Ishikawa (cell line): ENCODE measurements around the gene DCAF7.
A peak's percentile ranks its signal among the peaks of the same experiment; 100 is the strongest.

Source experiments
- CEBPB ChIP-seq: IDR thresholded peaks from 2 replicates; pipeline ENCODE4 v1.6.1; 2012
- CREB1 ChIP-seq: IDR thresholded peaks from 2 replicates; pipeline ENCODE4 v1.6.1; 2012; ENCODE audit warnings: low read depth
- EGR1 ChIP-seq: IDR thresholded peaks from 2 replicates; pipeline ENCODE4 v1.6.1; 2012
- EP300 ChIP-seq: IDR thresholded peaks from 2 replicates; pipeline ENCODE4 v1.6.1; 2012; ENCODE audit warnings: borderline replicate concordance
- FOXM1 ChIP-seq: IDR thresholded peaks from 2 replicates; pipeline ENCODE4 v1.6.1; 2012; ENCODE audit warnings: low read depth, borderline replicate concordance
- MAX ChIP-seq: IDR thresholded peaks from 2 replicates; pipeline ENCODE4 v1.6.1; 2012
- NFIC ChIP-seq: IDR thresholded peaks from 2 replicates; pipeline ENCODE4 v1.6.1; 2012
- RAD21 ChIP-seq: IDR thresholded peaks from 2 replicates; pipeline ENCODE4 v1.6.1; 2012; ENCODE audit warnings: low read depth
- TAF1 ChIP-seq: IDR thresholded peaks from 2 replicates; pipeline ENCODE4 v1.6.1; 2012; ENCODE audit warnings: low read depth, mild to moderate bottlenecking
- TCF12 ChIP-seq: IDR thresholded peaks from 2 replicates; pipeline ENCODE4 v1.6.1; 2012; ENCODE audit warnings: low read depth
- TEAD4 ChIP-seq: IDR thresholded peaks from 2 replicates; pipeline ENCODE4 v1.6.1; 2012
- USF1 ChIP-seq: IDR thresholded peaks from 2 replicates; pipeline ENCODE4 v1.6.1; 2012
- YY1 ChIP-seq: IDR thresholded peaks from 2 replicates; pipeline ENCODE4 v1.6.1; 2012; ENCODE audit warnings: low read depth
- ZBTB7A ChIP-seq: IDR thresholded peaks from 2 replicates; pipeline ENCODE4 v1.6.1; 2012; ENCODE audit warnings: low read depth
- TF ChIP-seq, protein P1 (sequence below): IDR thresholded peaks from 2 replicates; pipeline ENCODE4 v1.6.1; 2012; ENCODE audit warnings: low read depth, mild to moderate bottlenecking

DCAF7 gene

GRCh38 chr17:63622574-63623390 lies 72.5 kb downstream of the DCAF7 start:
- TF ChIP-seq YY1 (peak; percentile 51; the same call in 1 of the 2 replicates), CEBPB (no peak), MAX (0 out of 2 replicates have a peak, but pooled peaks have one; percentile 20), ZBTB7A (peak; percentile 75)

GRCh38 chr17:63623786-63624530 lies 73.7 kb downstream of the DCAF7 start:
- TF ChIP-seq TAF1, result no peak
- no peak for TF ChIP-seq NFIC
- no peak for TF ChIP-seq CEBPB
- no peak for TF ChIP-seq CREB1
- no peak for TF ChIP-seq YY1
- TF ChIP-seq USF1, result no peak

GRCh38 chr17:63624531-63624880 lies 74.2 kb downstream of the DCAF7 start:
- TF ChIP-seq USF1, result no peak
- TF ChIP-seq YY1, result no peak
- TF ChIP-seq TAF1, result no peak
- TF ChIP-seq RAD21, result no peak

GRCh38 chr17:63626551-63627180 lies 76.4 kb downstream of the DCAF7 start:
- no peak for TF ChIP-seq USF1
- TF ChIP-seq FOXM1, result no peak
- no peak for TF ChIP-seq CEBPB
- no peak for TF ChIP-seq CREB1
- no peak for TF ChIP-seq TAF1
- TF ChIP-seq RAD21, result no peak
- TF ChIP-seq MAX, result no peak
- no peak for TF ChIP-seq TCF12
- no peak for TF ChIP-seq EGR1
- no peak for TF ChIP-seq NFIC
- TF ChIP-seq, protein P1, sequence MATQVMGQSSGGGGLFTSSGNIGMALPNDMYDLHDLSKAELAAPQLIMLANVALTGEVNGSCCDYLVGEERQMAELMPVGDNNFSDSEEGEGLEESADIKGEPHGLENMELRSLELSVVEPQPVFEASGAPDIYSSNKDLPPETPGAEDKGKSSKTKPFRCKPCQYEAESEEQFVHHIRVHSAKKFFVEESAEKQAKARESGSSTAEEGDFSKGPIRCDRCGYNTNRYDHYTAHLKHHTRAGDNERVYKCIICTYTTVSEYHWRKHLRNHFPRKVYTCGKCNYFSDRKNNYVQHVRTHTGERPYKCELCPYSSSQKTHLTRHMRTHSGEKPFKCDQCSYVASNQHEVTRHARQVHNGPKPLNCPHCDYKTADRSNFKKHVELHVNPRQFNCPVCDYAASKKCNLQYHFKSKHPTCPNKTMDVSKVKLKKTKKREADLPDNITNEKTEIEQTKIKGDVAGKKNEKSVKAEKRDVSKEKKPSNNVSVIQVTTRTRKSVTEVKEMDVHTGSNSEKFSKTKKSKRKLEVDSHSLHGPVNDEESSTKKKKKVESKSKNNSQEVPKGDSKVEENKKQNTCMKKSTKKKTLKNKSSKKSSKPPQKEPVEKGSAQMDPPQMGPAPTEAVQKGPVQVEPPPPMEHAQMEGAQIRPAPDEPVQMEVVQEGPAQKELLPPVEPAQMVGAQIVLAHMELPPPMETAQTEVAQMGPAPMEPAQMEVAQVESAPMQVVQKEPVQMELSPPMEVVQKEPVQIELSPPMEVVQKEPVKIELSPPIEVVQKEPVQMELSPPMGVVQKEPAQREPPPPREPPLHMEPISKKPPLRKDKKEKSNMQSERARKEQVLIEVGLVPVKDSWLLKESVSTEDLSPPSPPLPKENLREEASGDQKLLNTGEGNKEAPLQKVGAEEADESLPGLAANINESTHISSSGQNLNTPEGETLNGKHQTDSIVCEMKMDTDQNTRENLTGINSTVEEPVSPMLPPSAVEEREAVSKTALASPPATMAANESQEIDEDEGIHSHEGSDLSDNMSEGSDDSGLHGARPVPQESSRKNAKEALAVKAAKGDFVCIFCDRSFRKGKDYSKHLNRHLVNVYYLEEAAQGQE, result no peak
- no peak for TF ChIP-seq YY1
- TF ChIP-seq EP300, result no peak
- no peak for TF ChIP-seq TEAD4
- no peak for TF ChIP-seq ZBTB7A

DNA sequence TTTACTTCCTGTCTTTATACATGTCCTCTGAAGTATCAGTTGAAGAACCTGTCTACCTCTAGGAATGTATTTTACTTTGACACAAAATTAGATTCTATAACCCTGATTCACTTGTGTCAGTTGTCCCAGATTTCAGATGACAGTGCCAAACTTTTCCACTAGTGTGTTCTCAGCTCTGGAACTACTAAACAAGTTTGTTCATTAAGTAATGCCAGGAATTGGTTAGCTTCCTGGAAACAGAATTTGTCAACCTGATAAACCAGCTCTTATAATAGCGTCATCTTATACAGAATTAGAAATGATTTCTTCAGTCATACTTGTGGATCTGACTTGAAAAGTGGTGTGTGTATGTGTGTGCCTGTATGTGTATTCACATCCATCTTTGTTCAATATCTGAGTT lies 79.3 kb downstream of the DCAF7 start:
- no peak for TF ChIP-seq NFIC

- TF ChIP-seq TAF1, result no peak
- TF ChIP-seq CEBPB, result no peak
- no peak for TF ChIP-seq TCF12
- no peak for TF ChIP-seq CREB1
- TF ChIP-seq EP300, result no peak
- no peak for TF ChIP-seq EGR1
- TF ChIP-seq RAD21, result no peak
- TF ChIP-seq TEAD4, result no peak
- no peak for TF ChIP-seq ZBTB7A
- TF ChIP-seq YY1, result no peak
- no peak for TF ChIP-seq NFIC
- no peak for TF ChIP-seq MAX
- TF ChIP-seq FOXM1, result no peak
- TF ChIP-seq USF1, result no peak
Observed at GRCh38 chr17:63631062-63631461, 80.8 kb downstream of the DCAF7 start.
